ENCODE measurements around the gene IL17RC. TPM values are rescaled to one million over a fixed set of nuclear protein-coding genes. Genes with fewer than 3 reads are reported as not detected.

The IL17RC gene
- total and polyA plus RNA-seq, 2 donors (not counting 1 experiment from before 2014, with no cell fraction given), result 17.1 to 17.5 TPM

DNA sequence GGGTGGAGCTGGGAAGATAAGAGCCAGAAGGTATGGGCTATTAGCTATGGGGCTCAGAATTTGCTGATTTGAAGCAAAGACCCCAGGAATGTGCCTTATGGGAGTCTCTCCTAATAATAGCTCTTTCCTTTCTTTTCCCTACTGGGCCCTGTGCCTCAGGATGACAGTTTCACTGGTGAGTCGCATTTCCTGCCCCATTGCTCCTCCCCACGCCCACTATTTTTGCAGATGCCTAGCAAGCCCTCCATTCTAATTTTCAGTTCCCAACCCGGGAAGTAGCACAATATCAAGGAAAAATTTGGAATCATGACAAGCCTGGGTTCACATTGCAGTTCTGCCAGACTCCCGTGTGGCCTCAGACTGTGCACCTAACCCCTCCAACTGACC, 13.7 kb upstream of the IL17RC start:
- no peaks in the 10 kb centered on the region for H4K20me1 ChIP-seq (ENCODE audit: control insufficient read depth, extremely low read depth, insufficient read depth, low read length)
- peak overlapping the region; percentile 71 for H2AFZ ChIP-seq (ENCODE audit: low read length)
- no peak overlapping the region for H3K9ac ChIP-seq (ENCODE audit: insufficient read depth, low read length)
- H3K36me3 ChIP-seq (ENCODE audit: control insufficient read depth, insufficient read depth, low read length), result no peaks in the 10 kb centered on the region
- no peaks in the 10 kb centered on the region for H3K79me2 ChIP-seq (ENCODE audit: control insufficient read depth, insufficient read depth, low read length)
- H3K27me3 ChIP-seq (ENCODE audit: control insufficient read depth, insufficient read depth, low read length), result no peaks in the 10 kb centered on the region
- peak overlapping the region; percentile 74 for H3K27ac ChIP-seq (ENCODE audit: insufficient read depth, low read length)
- peak overlapping the region; percentile 5 to 40 (median 18) for H3K4me3 ChIP-seq (replicated peaks in 1 of 4; ENCODE audit: control extremely low read depth in 1 of 4, insufficient read depth in 1 of 4, low read depth in 3 of 4, low read length in 4 of 4)
- peak in 1 of 2 donors; percentile 50 for DNase-seq (ENCODE audit: low read depth in 2 of 2)
- H3K4me1 ChIP-seq (ENCODE audit: control insufficient read depth, extremely low read depth, insufficient read depth, low read length), result peaks cover 12% of the 10 kb centered on the region
- no peaks in the 10 kb centered on the region for H3K9me3 ChIP-seq (ENCODE audit: control insufficient read depth, insufficient read depth, low read depth, low read length)
- TF ChIP-seq EZH2 (IDR thresholded peaks at IDR 0.05; ENCODE audit: low read length, missing control alignments), result no peak
- TF ChIP-seq, protein P1, sequence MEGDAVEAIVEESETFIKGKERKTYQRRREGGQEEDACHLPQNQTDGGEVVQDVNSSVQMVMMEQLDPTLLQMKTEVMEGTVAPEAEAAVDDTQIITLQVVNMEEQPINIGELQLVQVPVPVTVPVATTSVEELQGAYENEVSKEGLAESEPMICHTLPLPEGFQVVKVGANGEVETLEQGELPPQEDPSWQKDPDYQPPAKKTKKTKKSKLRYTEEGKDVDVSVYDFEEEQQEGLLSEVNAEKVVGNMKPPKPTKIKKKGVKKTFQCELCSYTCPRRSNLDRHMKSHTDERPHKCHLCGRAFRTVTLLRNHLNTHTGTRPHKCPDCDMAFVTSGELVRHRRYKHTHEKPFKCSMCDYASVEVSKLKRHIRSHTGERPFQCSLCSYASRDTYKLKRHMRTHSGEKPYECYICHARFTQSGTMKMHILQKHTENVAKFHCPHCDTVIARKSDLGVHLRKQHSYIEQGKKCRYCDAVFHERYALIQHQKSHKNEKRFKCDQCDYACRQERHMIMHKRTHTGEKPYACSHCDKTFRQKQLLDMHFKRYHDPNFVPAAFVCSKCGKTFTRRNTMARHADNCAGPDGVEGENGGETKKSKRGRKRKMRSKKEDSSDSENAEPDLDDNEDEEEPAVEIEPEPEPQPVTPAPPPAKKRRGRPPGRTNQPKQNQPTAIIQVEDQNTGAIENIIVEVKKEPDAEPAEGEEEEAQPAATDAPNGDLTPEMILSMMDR (conservative IDR thresholded peaks at IDR 0.05 in 1 of 2, IDR thresholded peaks at IDR 0.05 in 1 of 2; ENCODE audit: low read depth in 1 of 2, low read length in 2 of 2), result no peak
- H3K4me2 ChIP-seq (ENCODE audit: extremely low read depth, insufficient read depth, low read length), result peak overlapping the region; percentile 85

DNA sequence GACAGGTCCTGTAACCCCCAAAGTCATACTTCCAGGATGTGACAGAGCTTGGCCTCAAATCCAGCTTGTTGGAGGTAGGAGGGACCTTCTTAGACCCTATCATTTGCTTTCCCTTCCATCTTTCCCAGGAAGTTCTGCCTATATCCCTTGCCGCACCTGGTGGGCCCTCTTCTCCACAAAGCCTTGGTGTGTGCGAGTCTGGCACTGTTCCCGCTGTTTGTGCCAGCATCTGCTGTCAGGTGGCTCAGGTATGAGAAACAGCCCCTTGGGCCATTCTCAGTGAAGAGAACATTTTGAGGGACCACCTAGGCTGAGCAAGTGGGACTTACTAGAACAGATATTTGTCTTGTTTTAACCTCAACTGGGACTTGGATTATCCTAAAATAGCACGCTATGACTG, 13.0 kb upstream of the IL17RC start:
- TF ChIP-seq, protein P1 (conservative IDR thresholded peaks at IDR 0.05 in 1 of 2, IDR thresholded peaks at IDR 0.05 in 1 of 2; ENCODE audit: low read depth in 1 of 2, low read length in 2 of 2), result no peak
- TF ChIP-seq EZH2 (IDR thresholded peaks at IDR 0.05; ENCODE audit: low read length, missing control alignments), result no peak
- no peaks in the 10 kb centered on the region for H3K27me3 ChIP-seq (ENCODE audit: control insufficient read depth, insufficient read depth, low read length)
- H2AFZ ChIP-seq (ENCODE audit: low read length), result no peak overlapping the region
- no peak overlapping the region for H3K27ac ChIP-seq (ENCODE audit: insufficient read depth, low read length)
- no peaks in the 10 kb centered on the region for H4K20me1 ChIP-seq (ENCODE audit: control insufficient read depth, extremely low read depth, insufficient read depth, low read length)
- H3K4me1 ChIP-seq (ENCODE audit: control insufficient read depth, extremely low read depth, insufficient read depth, low read length), result peaks cover 12% of the 10 kb centered on the region
- H3K9me3 ChIP-seq (ENCODE audit: control insufficient read depth, insufficient read depth, low read depth, low read length), result no peaks in the 10 kb centered on the region
- DNase-seq (ENCODE audit: low read depth in 2 of 2), result no peak
- no peaks in the 10 kb centered on the region for H3K36me3 ChIP-seq (ENCODE audit: control insufficient read depth, insufficient read depth, low read length)
- no peak overlapping the region for H3K4me3 ChIP-seq (replicated peaks in 1 of 4; ENCODE audit: control extremely low read depth in 1 of 4, insufficient read depth in 1 of 4, low read depth in 3 of 4, low read length in 4 of 4)
- no peak overlapping the region for H3K9ac ChIP-seq (ENCODE audit: insufficient read depth, low read length)
- no peaks in the 10 kb centered on the region for H3K79me2 ChIP-seq (ENCODE audit: control insufficient read depth, insufficient read depth, low read length)
- H3K4me2 ChIP-seq (ENCODE audit: extremely low read depth, insufficient read depth, low read length), result no peak overlapping the region

DNA sequence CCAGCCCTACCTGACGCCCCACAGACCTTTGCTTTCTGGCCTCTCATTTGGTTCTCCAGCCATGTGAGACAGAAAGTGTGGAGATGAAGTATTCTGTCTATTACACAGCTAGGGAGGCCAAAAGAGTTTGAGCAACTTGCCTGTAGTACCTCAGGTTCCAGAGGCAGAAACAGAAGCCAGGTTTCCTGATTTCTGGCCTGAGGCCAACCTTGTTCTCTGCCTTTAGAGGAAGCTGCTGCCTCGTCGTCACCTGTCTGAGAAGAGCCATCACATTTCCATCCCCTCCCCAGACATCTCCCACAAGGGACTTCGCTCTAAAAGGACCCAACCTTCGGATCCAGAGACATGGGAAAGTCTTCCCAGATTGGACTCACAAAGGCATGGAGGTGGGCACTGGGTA, 10.4 kb upstream of the IL17RC start:
- Histone ChIP-seq H3K4me1 (ENCODE audit: control insufficient read depth, extremely low read depth, insufficient read depth, low read length) (peaks cover 12% of the 10 kb centered on the region), H3K9ac (ENCODE audit: insufficient read depth, low read length) (no peak overlapping the region), H2AFZ (ENCODE audit: low read length) (no peak overlapping the region), H3K27ac (ENCODE audit: insufficient read depth, low read length) (no peak overlapping the region), H3K36me3 (ENCODE audit: control insufficient read depth, insufficient read depth, low read length) (no peaks in the 10 kb centered on the region), H3K9me3 (ENCODE audit: control insufficient read depth, insufficient read depth, low read depth, low read length) (no peaks in the 10 kb centered on the region), H4K20me1 (ENCODE audit: control insufficient read depth, extremely low read depth, insufficient read depth, low read length) (no peaks in the 10 kb centered on the region), H3K4me3 (replicated peaks in 1 of 4; ENCODE audit: control extremely low read depth in 1 of 4, insufficient read depth in 1 of 4, low read depth in 3 of 4, low read length in 4 of 4) (no peak overlapping the region), H3K79me2 (ENCODE audit: control insufficient read depth, insufficient read depth, low read length) (no peaks in the 10 kb centered on the region), H3K27me3 (ENCODE audit: control insufficient read depth, insufficient read depth, low read length) (no peaks in the 10 kb centered on the region), H3K4me2 (ENCODE audit: extremely low read depth, insufficient read depth, low read length) (no peak overlapping the region)
- TF ChIP-seq, protein P1 (conservative IDR thresholded peaks at IDR 0.05 in 1 of 2, IDR thresholded peaks at IDR 0.05 in 1 of 2; ENCODE audit: low read depth in 1 of 2, low read length in 2 of 2), result no peak
- no peak for TF ChIP-seq EZH2 (IDR thresholded peaks at IDR 0.05; ENCODE audit: low read length, missing control alignments)
- DNase-seq (ENCODE audit: low read depth in 2 of 2), result no peak
